HepG2 (cell line): ENCODE data around the gene ZC3H12A. TPM values are rescaled to one million over a fixed set of nuclear protein-coding genes. Genes with fewer than 3 reads are reported as not detected.

ENCODE experiments used
- ATAC-seq: fragments of 200-7000 bp; cut with Tn5 transposase; 3 replicates; pipeline ENCODE4 v1.9.1; 2020; ENCODE audit warnings: mild to moderate bottlenecking, moderate library complexity
- Bru-seq: library from RNA; stranded (reverse); fragments of 400-500 nt; gene quantifications from one replicate; lab custom pipeline; 2021; lab: Mats Ljungman, UMichigan
- BruChase-seq, 2 experiments: library from RNA; stranded (reverse); fragments of 400-500 nt; gene quantifications; one replicate each; lab custom pipeline; 2021; lab: Mats Ljungman, UMichigan
- BruUV-seq: library from RNA; stranded (reverse); fragments of 400-500 nt; replicated peaks from 2 replicates; lab custom pipeline; 2021; lab: Mats Ljungman, UMichigan
- CTCF ChIA-PET: fragments of 300-600 bp; formaldehyde crosslinking; extraction: SDS; loops from one replicate; lab custom pipeline; 2021; ENCODE audit warnings: low total read pairs, inconsistent platforms, low intra/inter-chr PET ratio; lab: Yijun Ruan, JAX
- POLR2A ChIA-PET: fragments of 350-600 bp; sonication (Branson Sonifier 250); formaldehyde crosslinking; loops from one replicate; lab custom pipeline; 2020; ENCODE audit warnings: antibody characterized with exemption, inconsistent platforms; lab: Yijun Ruan, JAX
- DNase-seq: peaks from one replicate; pipeline ENCODE4 v3.0.0-alpha.2; 2015; ENCODE audit warnings: low spot score
- FAIRE-seq: peaks from 3 replicates; lab custom pipeline; 2011; peaks lifted over from hg19 to GRCh38; lab: Jason Lieb, UNC
- H2AFZ ChIP-seq: one replicate; pipeline ENCODE4 v1.6.1; 2011; ENCODE audit warnings: low read length, inconsistent platforms
- H3K27ac ChIP-seq: fragments of 300-600 bp; 3 replicates; pipeline ENCODE4 v1.8.0; 2011; ENCODE audit warnings: mixed run types, mild to moderate bottlenecking, mixed read lengths, low read length, inconsistent platforms; ENCODE audit not compliant: insufficient read depth; ENCODE audit errors: extremely low read length
- H3K27me3 ChIP-seq, 2 experiments: fragments of 200-600 bp in 1 of 2; 2 replicates in 1 of 2; 3 replicates in 1 of 2; pipeline versions ENCODE4 v1.6.0 to v1.8.0; 2011; ENCODE audit warnings: low read length in 2 of 2, mild to moderate bottlenecking in 2 of 2, moderate library complexity in 2 of 2, inconsistent platforms in 1 of 2; ENCODE audit not compliant: insufficient read depth in 2 of 2, control insufficient read depth in 1 of 2
- H3K36me3 ChIP-seq, 2 experiments: fragments of 200-600 bp in 1 of 2; replicated peaks in 1 of 2; 2 replicates in 1 of 2; 3 replicates in 1 of 2; pipeline versions ENCODE4 v1.5.1 to v1.8.0; 2011; ENCODE audit warnings: low read length in 2 of 2, inconsistent platforms in 1 of 2; ENCODE audit not compliant: insufficient read depth in 2 of 2, control insufficient read depth in 1 of 2
- H3K4me1 ChIP-seq: 2 replicates; pipeline ENCODE4 v1.5.1; 2012; ENCODE audit warnings: low read length, inconsistent platforms; ENCODE audit not compliant: insufficient read depth
- H3K4me2 ChIP-seq: 2 replicates; pipeline ENCODE4 v1.6.0; 2011; ENCODE audit warnings: low read depth, low read length, inconsistent platforms
- H3K4me3 ChIP-seq, 3 experiments: fragments of 200-600 bp in 1 of 3; sonication (generic), shearing (Covaris generic) in 1 of 3; replicated peaks in 1 of 3; 2 replicates each; pipeline ENCODE4 v1.5.1; 2011 to 2016; ENCODE audit warnings: low read length in 3 of 3, inconsistent platforms in 2 of 3, low read depth in 2 of 3, mild to moderate bottlenecking in 2 of 3, control low read depth in 1 of 3, mixed read lengths in 1 of 3; ENCODE audit not compliant: insufficient read depth in 1 of 3
- H3K79me2 ChIP-seq: one replicate; pipeline ENCODE4 v1.6.1; 2011; ENCODE audit warnings: low read length, inconsistent platforms; ENCODE audit not compliant: insufficient read depth
- H3K9ac ChIP-seq: 2 replicates; pipeline ENCODE4 v1.6.0; 2011; ENCODE audit warnings: mild to moderate bottlenecking, low read depth, low read length, inconsistent platforms; ENCODE audit not compliant: insufficient read depth
- H3K9me3 ChIP-seq: 2 replicates; pipeline ENCODE4 v1.5.1; 2012; ENCODE audit warnings: mild to moderate bottlenecking, low read length
- H4K20me1 ChIP-seq: 2 replicates; pipeline ENCODE4 v1.6.0; 2011; ENCODE audit warnings: inconsistent platforms, mild to moderate bottlenecking, low read length, moderate library complexity; ENCODE audit not compliant: insufficient read depth
- AHR ChIP-seq: IDR thresholded peaks from 2 replicates; pipeline ENCODE4 v1.6.1; 2018; ENCODE audit warnings: missing genetic modification reagents, missing compliant biosample characterization
- DRAP1 ChIP-seq: IDR thresholded peaks from 2 replicates; pipeline ENCODE4 v1.6.1; 2016; ENCODE audit warnings: missing genetic modification reagents, missing compliant biosample characterization
- HBP1 ChIP-seq: IDR thresholded peaks from 2 replicates; pipeline ENCODE4 v1.6.1; 2016; ENCODE audit warnings: low read depth, control low read depth
- NRL ChIP-seq: sonication (generic); formaldehyde crosslinking; IDR thresholded peaks from 2 replicates; pipeline ENCODE4 v1.5.0; 2020; ENCODE audit warnings: missing genetic modification reagents, mild to moderate bottlenecking, moderate library complexity, borderline replicate concordance
- TFDP1 ChIP-seq: IDR thresholded peaks from 2 replicates; pipeline ENCODE4 v1.6.1; 2016; ENCODE audit warnings: missing compliant biosample characterization, missing genetic modification reagents, borderline replicate concordance
- ZNF607 ChIP-seq: sonication (generic); formaldehyde crosslinking; IDR thresholded peaks from 2 replicates; pipeline ENCODE4 v1.5.1; 2020; ENCODE audit warnings: missing genetic modification reagents, mild to moderate bottlenecking, borderline replicate concordance
- ZNF687 ChIP-seq: sonication (generic); formaldehyde crosslinking; IDR thresholded peaks from 2 replicates; pipeline ENCODE4 v1.5.1; 2020; ENCODE audit warnings: mild to moderate bottlenecking, missing genetic modification reagents, moderate library complexity
- ZNF772 ChIP-seq: sonication (generic); formaldehyde crosslinking; IDR thresholded peaks from 2 replicates; pipeline ENCODE4 v1.5.0; 2020; ENCODE audit warnings: mild to moderate bottlenecking, missing genetic modification reagents
- ZSCAN9 ChIP-seq: IDR thresholded peaks from 2 replicates; pipeline ENCODE4 v1.6.1; 2016; ENCODE audit warnings: borderline replicate concordance
- WGBS: methylation state at CpG from one replicate; pipeline ENCODE4 v1.1.6; 2017; ENCODE audit warnings: low lambda C conversion rate; 5-methylcytosine and 5-hydroxymethylcytosine counted together
- in situ Hi-C: cut with HindIII; loops from 2 replicates; pipeline ENCODE4 v1.10.0; 2017; ENCODE audit warnings: low pct_unique_long_range_greater_than_20kb; ENCODE audit not compliant: extremely low pct_ligation_motif_present
- intact Hi-C: fragments of 100-400 bp; cut with micrococcal nuclease; formaldehyde crosslinking; loops from one replicate; pipeline ENCODE4 v1.10.0; 2022; ENCODE audit not compliant: unreplicated experiment
- long read RNA-seq, 2 experiments: library from RNA in 1 of 2; library from polyadenylated mRNA in 1 of 2; stranded (forward) in 1 of 2; unstranded in 1 of 2; transcript quantifications; one replicate each; pipeline ENCODE4 v2.0.0, GENCODE V29; 2019 to 2022
- polyA minus RNA-seq, 3 experiments: library from RNA; depleted of rRNA, polyadenylated mRNA; stranded (reverse); fragments of >200 nt; gene quantifications; 2 replicates each; pipeline ENCODE4 v1.2.3, GENCODE V29; 2011; ENCODE audit warnings: low replicate concordance in 1 of 3
- polyA plus RNA-seq, 8 experiments: library from polyadenylated mRNA; depleted of rRNA in 3 of 8; stranded (reverse) in 7 of 8; unstranded in 1 of 8; fragments of >200 nt; fragmentation: Illumina TruSeq in 4 of 8; extraction: Trizol in 4 of 8; gene quantifications; 2 replicates each; pipeline versions ENCODE4 v1.2.1 to v1.2.3, GENCODE V29; 2011 to 2016; ENCODE audit warnings: low read depth in 4 of 8, missing spikeins in 1 of 8, mixed read lengths in 1 of 8; ENCODE audit not compliant: insufficient read depth in 1 of 8
- total RNA-seq, 5 experiments: library from RNA; depleted of rRNA; stranded (reverse); fragments of >200 nt; fragmentation: Illumina TruSeq; extraction: Trizol; gene quantifications; 2 replicates each; pipeline ENCODE4 v1.2.3, GENCODE V29; 2016; ENCODE audit warnings: low read depth in 1 of 5

Gene ZC3H12A
- total RNA-seq (2016; rRNA removed; fragmentation: Illumina TruSeq; extraction: Trizol) = 4.2 and 6.8 TPM in 2 replicates
- 1.2 and 1.8 TPM in 2 replicates for total RNA-seq (2016; cell fraction: cytosol; rRNA removed; fragmentation: Illumina TruSeq; extraction: Trizol; ENCODE audit: low read depth)
- 3.9 and 5.9 TPM in 2 replicates for total RNA-seq (2016; cell fraction: insoluble cytoplasmic fraction; rRNA removed; fragmentation: Illumina TruSeq; extraction: Trizol)
- total RNA-seq (2016; cell fraction: membrane; rRNA removed; fragmentation: Illumina TruSeq; extraction: Trizol) = 2.6 and 3.2 TPM in 2 replicates
- total RNA-seq (2016; cell fraction: nucleus; rRNA removed; fragmentation: Illumina TruSeq; extraction: Trizol) = 8.0 and 8.9 TPM in 2 replicates
- polyA plus RNA-seq (2011; rRNA removed) = 13.3 and 21.1 TPM in 2 replicates
- 11.9 and 13.7 TPM in 2 replicates for polyA plus RNA-seq (2011; cell fraction: cytosol; rRNA removed)
- polyA plus RNA-seq (2011; cell fraction: nucleus; rRNA removed) = 45.8 and 63.2 TPM in 2 replicates
- polyA plus RNA-seq (2012) = 3.7 and 6.2 TPM in 2 replicates
- 0.97 and 1.0 TPM in 2 replicates for polyA plus RNA-seq (2016; cell fraction: cytosol; fragmentation: Illumina TruSeq; extraction: Trizol; ENCODE audit: low read depth)
- 5.6 and 5.9 TPM in 2 replicates for polyA plus RNA-seq (2016; cell fraction: insoluble cytoplasmic fraction; fragmentation: Illumina TruSeq; extraction: Trizol; ENCODE audit: low read depth)
- 2.2 and 2.6 TPM in 2 replicates for polyA plus RNA-seq (2016; cell fraction: membrane; fragmentation: Illumina TruSeq; extraction: Trizol; ENCODE audit: low read depth)
- 17.0 and 18.8 TPM in 2 replicates for polyA plus RNA-seq (2016; cell fraction: nucleus; fragmentation: Illumina TruSeq; extraction: Trizol; ENCODE audit: insufficient read depth, low read depth)
- 12.1 and 39.9 TPM in 2 replicates for polyA minus RNA-seq (2011; rRNA and poly(A)+ RNA removed; ENCODE audit: low replicate concordance)
- 5.1 and 5.8 TPM in 2 replicates for polyA minus RNA-seq (2011; cell fraction: cytosol; rRNA and poly(A)+ RNA removed)
- polyA minus RNA-seq (2011; cell fraction: nucleus; rRNA and poly(A)+ RNA removed) = 8.0 and 14.0 TPM in 2 replicates
- percentile 67 among the genes with signal in this experiment for Bru-seq, nascent RNA
- percentile 68 among the genes with signal in this experiment for BruChase-seq, experiment 1, labeled RNA remaining after a 6-hour chase
- percentile 72 among the genes with signal in this experiment for BruChase-seq, experiment 2, labeled RNA remaining after a 2-hour chase
- long read RNA-seq, experiment 1, partial matches to known transcripts = 2 of 6 reads
- long read RNA-seq, experiment 1, other reads (novel, unspliced or antisense) = 3 of 6 reads
- long read RNA-seq, experiment 2, transcript ZC3H12A-201 (6 exons, 2,684 nt) = major isoform, 7 of 13 reads
- long read RNA-seq, experiment 2, partial matches to known transcripts = 2 of 13 reads
- long read RNA-seq, experiment 2, other reads (novel, unspliced or antisense) = 4 of 13 reads

- Histone ChIP-seq H3K4me3 (peak within 1 kb of the TSS; percentile 70 to 85 (median 80)), H3K9me3 (no peaks in the 10 kb centered on the region), H3K4me2 (peak within 1 kb of the TSS; percentile 97), H3K36me3 (no peaks in the 10 kb centered on the region; a peak in 2 of 5 replicates), H3K27me3 (no peaks in the 10 kb centered on the region; a peak in 1 of 5 replicates), H3K9ac (peak within 1 kb of the TSS; percentile 83), H3K4me1 (peaks cover 82% of the 10 kb centered on the region), H2AFZ (no peak within 1 kb of the TSS), H3K27ac (peak within 1 kb of the TSS; percentile 64), H4K20me1 (peaks cover 17% of the 10 kb centered on the region; the same call in 1 of the 2 replicates), H3K79me2 (peaks cover 42% of the 10 kb centered on the region)
- in situ Hi-C loops (no loop called here), intact Hi-C loops (loop anchor here (10.0 kb wide), 1 partner anchor 221 kb away; the partner anchor contains the start of gene CDCA8)
- ChIA-PET CTCF (interaction anchor here (0.8 kb wide), 1 partner anchor 14 kb away, joined by 3 read pairs; no protein-coding TSS in a partner anchor), POLR2A (interaction anchor here (0.5 to 6.1 kb wide), 16 partner anchors 9 to 1010 kb away, joined by 3 to 57 read pairs (median 5); partner anchors contain the start of genes MEAF6 and MRPS15)
- peak; percentile 78 for DNase-seq
- no TSS peak for BruUV-seq
- ATAC-seq = peak; percentile 51
- no CpG with 5 or more reads among the region's 78 CpGs for WGBS
- no peak for FAIRE-seq
- TF ChIP-seq HBP1 (0 out of 2 replicates have a peak, but pooled peaks have one; percentile 30), ZSCAN9 (CRISPR knock-in tag) (no peak), DRAP1 (CRISPR knock-in tag) (peak; percentile 96), ZNF607 (peak; percentile 48; the same call in 1 of the 2 replicates), ZNF772 (peak; percentile 55; the same call in 1 of the 2 replicates), TFDP1 (CRISPR knock-in tag) (peak; percentile 63; the same call in 1 of the 2 replicates), ZNF687 (CRISPR knock-in tag) (peak; percentile 70), NRL (CRISPR knock-in tag) (peak; percentile 29; the same call in 1 of the 2 replicates), AHR (CRISPR knock-in tag) (peak; percentile 31; the same call in 1 of the 2 replicates)
Observed at GRCh38 chr1:37474046-37474696, at the start of gene ZC3H12A. TSS of gene ZC3H12A (plus strand) at chr1:37474580. CDS start at chr1:37475497, 917 bp downstream.
